WTC11 (cell line): ENCODE data around the gene XPR1. TPM values are rescaled to one million over a fixed set of nuclear protein-coding genes. Genes with fewer than 3 reads are reported as not detected.

Experiments used
- ATAC-seq: fragments of 200-7000 bp; cut with Tn5 transposase; 2 replicates; pipeline ENCODE4 v1.10.0; 2021; ENCODE audit warnings: mild to moderate bottlenecking, moderate library complexity
- CTCF ChIA-PET: fragments of 300-600 bp; sonication (Branson Sonifier 250); formaldehyde crosslinking; loops from one replicate; lab custom pipeline; 2021; ENCODE audit warnings: antibody characterized with exemption; lab: Charles Lee
- POLR2A ChIA-PET: fragments of 350-600 bp; sonication (Branson Sonifier 250); formaldehyde crosslinking; loops from one replicate; lab custom pipeline; 2021; ENCODE audit warnings: antibody characterized with exemption; lab: Charles Lee
- DNase-seq: peaks from one replicate; pipeline ENCODE4 v3.0.0; 2021; ENCODE audit warnings: low spot score
- H3K27ac Mint-ChIP-seq: 2 replicates; pipeline ENCODE4 v1.8.0; 2021; ENCODE audit warnings: mixed read lengths
- H3K27me3 Mint-ChIP-seq: 2 replicates; pipeline ENCODE4 v1.8.0; 2021; ENCODE audit warnings: low read depth, mild to moderate bottlenecking, moderate library complexity, mixed read lengths
- H3K36me3 Mint-ChIP-seq: 2 replicates; pipeline ENCODE4 v1.8.0; 2021; ENCODE audit warnings: mixed read lengths
- H3K4me1 Mint-ChIP-seq: 2 replicates; pipeline ENCODE4 v1.8.0; 2022; ENCODE audit warnings: mixed read lengths
- H3K4me3 Mint-ChIP-seq: 2 replicates; pipeline ENCODE4 v1.8.0; 2021; ENCODE audit warnings: mild to moderate bottlenecking, moderate library complexity, mixed read lengths
- H3K9me3 Mint-ChIP-seq: 2 replicates; pipeline ENCODE4 v1.8.0; 2021; ENCODE audit warnings: mixed read lengths
- ATF1 ChIP-seq: sonication (generic); formaldehyde crosslinking; IDR thresholded peaks from 2 replicates; pipeline ENCODE4 v1.8.1; 2023; ENCODE audit warnings: mild to moderate bottlenecking, moderate library complexity, missing genetic modification reagents
- ATF6 ChIP-seq: sonication (generic); formaldehyde crosslinking; IDR thresholded peaks from 2 replicates; pipeline ENCODE4 v1.8.1; 2023; ENCODE audit warnings: mild to moderate bottlenecking, missing genetic modification reagents
- ESRRA ChIP-seq: sonication (generic); formaldehyde crosslinking; IDR thresholded peaks from 2 replicates; pipeline ENCODE4 v1.8.1; 2022; ENCODE audit warnings: mild to moderate bottlenecking, missing genetic modification reagents, borderline replicate concordance
- ETV6 ChIP-seq: sonication (generic); formaldehyde crosslinking; IDR thresholded peaks from 2 replicates; pipeline ENCODE4 v1.8.1; 2022; ENCODE audit warnings: mild to moderate bottlenecking, missing genetic modification reagents
- GTF2I ChIP-seq: fragments of 250-450 bp; sonication (Bioruptor Pico); conservative IDR thresholded peaks from 2 replicates; pipeline ENCODE4 v1.4.0; 2021; ENCODE audit warnings: mild to moderate bottlenecking
- NFE2L1 ChIP-seq: sonication (generic); formaldehyde crosslinking; IDR thresholded peaks from 2 replicates; pipeline ENCODE4 v1.8.1; 2023; ENCODE audit warnings: missing genetic modification reagents
- NFYB ChIP-seq: sonication (generic); formaldehyde crosslinking; conservative IDR thresholded peaks from 2 replicates; pipeline ENCODE4 v1.8.0; 2022; ENCODE audit warnings: low read depth, missing genetic modification reagents
- NR1H2 ChIP-seq: sonication (generic); formaldehyde crosslinking; IDR thresholded peaks from 2 replicates; pipeline ENCODE4 v1.9.0; 2021; ENCODE audit warnings: mild to moderate bottlenecking, moderate library complexity, missing genetic modification reagents
- NR2C2 ChIP-seq: sonication (generic); formaldehyde crosslinking; IDR thresholded peaks from 2 replicates; pipeline ENCODE4 v1.8.0; 2022; ENCODE audit warnings: mild to moderate bottlenecking, missing genetic modification reagents
- OVOL2 ChIP-seq: fragments of 250-450 bp; sonication (Bioruptor Pico); IDR thresholded peaks from 2 replicates; pipeline ENCODE4 v1.9.0; 2021; ENCODE audit warnings: mild to moderate bottlenecking, borderline replicate concordance
- PRRX2 ChIP-seq: fragments of 250-450 bp; sonication (Bioruptor Pico); IDR thresholded peaks from 2 replicates; pipeline ENCODE4 v1.8.0; 2021; ENCODE audit warnings: mild to moderate bottlenecking
- STAT6 ChIP-seq: sonication (generic); formaldehyde crosslinking; conservative IDR thresholded peaks from 2 replicates; pipeline ENCODE4 v1.8.1; 2023; ENCODE audit warnings: mild to moderate bottlenecking, low read depth, missing genetic modification reagents, moderate library complexity
- ZBTB21 ChIP-seq: sonication (generic); formaldehyde crosslinking; IDR thresholded peaks from 2 replicates; pipeline ENCODE4 v1.8.1; 2023; ENCODE audit warnings: mild to moderate bottlenecking, missing genetic modification reagents, borderline replicate concordance
- ZNF263 ChIP-seq: sonication (generic); formaldehyde crosslinking; IDR thresholded peaks from 2 replicates; pipeline ENCODE4 v1.8.1; 2022; ENCODE audit warnings: low read depth, mild to moderate bottlenecking, moderate library complexity, missing genetic modification reagents
- ZNF281 ChIP-seq: sonication (generic); formaldehyde crosslinking; IDR thresholded peaks from 2 replicates; pipeline ENCODE4 v1.8.0; 2023; ENCODE audit warnings: mild to moderate bottlenecking, missing genetic modification reagents
- ZNF423 ChIP-seq: fragments of 250-450 bp; sonication (Bioruptor Pico); IDR thresholded peaks from 2 replicates; pipeline ENCODE4 v2.1.2; 2022; ENCODE audit warnings: mild to moderate bottlenecking, moderate library complexity
- total RNA-seq: library from RNA; stranded (reverse); gene quantifications from 3 replicates; pipeline ENCODE4 v1.2.3, GENCODE V29; 2021

The XPR1 gene
- total RNA-seq, 1 experiment from 2014 or later = 34.6 TPM

- TF ChIP-seq OVOL2 (CRISPR knock-in tag) (no peak), NR1H2 (CRISPR knock-in tag) (no peak)
Observed at GRCh38 chr1:180917306-180918065, 285.7 kb downstream of the XPR1 start (continued).

- ATAC-seq = no peak
- TF ChIP-seq NFE2L1 (CRISPR knock-in tag) (no peak), ZNF281 (CRISPR knock-in tag) (no peak)
- Mint-ChIP-seq H3K4me3 (no peak overlapping the region), H3K9me3 (no peaks in the 10 kb centered on the region), H3K27ac (no peak overlapping the region), H3K4me1 (peaks cover 40% of the 10 kb centered on the region), H3K36me3 (no peaks in the 10 kb centered on the region), H3K27me3 (peaks cover 17% of the 10 kb centered on the region)
- ChIA-PET CTCF (interaction anchor here (0.6 to 0.7 kb wide), 2 partner anchors 37 to 180 kb away, joined by 3 read pairs; no protein-coding TSS in a partner anchor), POLR2A (interaction anchor here (0.6 kb wide), 1 partner anchor 34 kb away, joined by 4 read pairs; no protein-coding TSS in a partner anchor)
- no peak for DNase-seq
Observed at GRCh38 chr1:180918519-180918918, 286.7 kb downstream of the XPR1 start.

- Mint-ChIP-seq H3K4me1 (peaks cover 41% of the 10 kb centered on the region), H3K27ac (no peak overlapping the region), H3K27me3 (peaks cover 10% of the 10 kb centered on the region), H3K36me3 (no peaks in the 10 kb centered on the region), H3K9me3 (no peaks in the 10 kb centered on the region), H3K4me3 (no peak overlapping the region)
- no peak for TF ChIP-seq NR2C2 (CRISPR knock-in tag)
- no peak for TF ChIP-seq GTF2I (CRISPR knock-in tag)
- no peak for TF ChIP-seq ZBTB21 (CRISPR knock-in tag)
- no peak for TF ChIP-seq ZNF263 (CRISPR knock-in tag)
- TF ChIP-seq NFYB (CRISPR knock-in tag) = no peak
- no peak for TF ChIP-seq ATF1 (CRISPR knock-in tag)
- no peak for TF ChIP-seq ESRRA (CRISPR knock-in tag)
- no peak for TF ChIP-seq ATF6 (CRISPR knock-in tag)
- no peak for TF ChIP-seq ZNF423 (CRISPR knock-in tag)
- DNase-seq (no peak), ATAC-seq (no peak)
- ChIA-PET CTCF (no interaction called here), POLR2A (no interaction called here)
Observed at GRCh38 chr1:180919183-180919700, 287.4 kb downstream of the XPR1 start.

- Mint-ChIP-seq H3K27ac (no peak overlapping the region), H3K4me1 (peaks cover 47% of the 10 kb centered on the region), H3K9me3 (no peaks in the 10 kb centered on the region), H3K27me3 (peaks cover 3% of the 10 kb centered on the region), H3K36me3 (no peaks in the 10 kb centered on the region), H3K4me3 (no peak overlapping the region)
- POLR2A ChIA-PET = interaction anchor here (1.1 kb wide), 1 partner anchor 32 kb away, joined by 3 read pairs; no protein-coding TSS in a partner anchor
- CTCF ChIA-PET = interaction anchor here (0.6 to 1.8 kb wide), 25 partner anchors 8 to 1762 kb away, joined by 3 to 44 read pairs (median 4); partner anchors contain the start of gene KIAA1614
- ATAC-seq (no peak), DNase-seq (no peak)
- TF ChIP-seq STAT6 (CRISPR knock-in tag) (no peak), ETV6 (no peak), ATF6 (CRISPR knock-in tag) (no peak), ZNF263 (CRISPR knock-in tag) (no peak), PRRX2 (no peak), OVOL2 (CRISPR knock-in tag) (no peak)
Observed at GRCh38 chr1:180920193-180920592, 288.4 kb downstream of the XPR1 start.
